Prostate gland (tissue), 2 donors: ENCODE data around the gene EIF5AL1.

Experiments used
- POLR2A ChIP-seq: fragments of 450-650 bp; IDR thresholded peaks from one replicate; pipeline ENCODE4 v1.6.1; 2016; ENCODE audit warnings: antibody characterized with exemption, mild to moderate bottlenecking
- POLR2AphosphoS5 ChIP-seq: sonication (generic); formaldehyde crosslinking; IDR thresholded peaks from one replicate; pipeline ENCODE4 v1.6.1; 2017; ENCODE audit warnings: antibody characterized with exemption
- TF ChIP-seq, protein P1 (sequence below), 4 experiments: fragments of 200-600 bp in 2 of 4; fragments of 450-650 bp in 2 of 4; sonication (generic) in 2 of 4; IDR thresholded peaks; 1 replicate in 3 of 4; 2 replicates in 1 of 4; pipeline ENCODE4 v1.5.1; 2016 to 2019; ENCODE audit warnings: antibody characterized with exemption in 4 of 4, mild to moderate bottlenecking in 2 of 4, moderate library complexity in 2 of 4

DNA sequence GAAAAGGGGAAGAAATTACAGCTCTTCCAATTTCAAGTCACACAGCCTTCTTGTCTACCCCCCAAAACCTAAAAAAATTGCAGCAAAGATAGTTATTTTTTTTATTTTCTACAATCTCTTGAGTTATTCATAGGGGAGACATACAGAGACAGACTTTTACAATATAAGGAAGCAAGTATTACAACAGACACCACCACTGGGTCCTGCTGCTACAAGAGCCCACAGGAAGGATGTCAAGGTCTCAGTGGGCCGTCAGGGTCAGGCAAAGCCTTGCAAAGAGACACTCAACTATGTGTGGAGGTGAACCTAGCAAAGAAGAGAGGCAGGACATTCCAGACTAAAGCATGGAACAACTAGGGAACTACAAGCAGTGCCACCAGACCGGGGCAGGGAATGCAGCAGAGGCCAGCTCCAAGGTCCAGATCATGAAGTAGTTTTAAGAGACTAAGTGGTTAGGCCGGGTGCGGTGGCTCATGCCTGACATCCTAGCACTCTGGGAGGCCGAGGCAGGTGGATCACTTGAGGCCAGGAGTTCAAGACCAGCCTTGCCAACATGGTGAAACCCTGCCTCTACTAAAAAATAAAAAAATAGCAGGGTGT, 38.7 kb upstream of the EIF5AL1 start:
- TF ChIP-seq, protein P1, sequence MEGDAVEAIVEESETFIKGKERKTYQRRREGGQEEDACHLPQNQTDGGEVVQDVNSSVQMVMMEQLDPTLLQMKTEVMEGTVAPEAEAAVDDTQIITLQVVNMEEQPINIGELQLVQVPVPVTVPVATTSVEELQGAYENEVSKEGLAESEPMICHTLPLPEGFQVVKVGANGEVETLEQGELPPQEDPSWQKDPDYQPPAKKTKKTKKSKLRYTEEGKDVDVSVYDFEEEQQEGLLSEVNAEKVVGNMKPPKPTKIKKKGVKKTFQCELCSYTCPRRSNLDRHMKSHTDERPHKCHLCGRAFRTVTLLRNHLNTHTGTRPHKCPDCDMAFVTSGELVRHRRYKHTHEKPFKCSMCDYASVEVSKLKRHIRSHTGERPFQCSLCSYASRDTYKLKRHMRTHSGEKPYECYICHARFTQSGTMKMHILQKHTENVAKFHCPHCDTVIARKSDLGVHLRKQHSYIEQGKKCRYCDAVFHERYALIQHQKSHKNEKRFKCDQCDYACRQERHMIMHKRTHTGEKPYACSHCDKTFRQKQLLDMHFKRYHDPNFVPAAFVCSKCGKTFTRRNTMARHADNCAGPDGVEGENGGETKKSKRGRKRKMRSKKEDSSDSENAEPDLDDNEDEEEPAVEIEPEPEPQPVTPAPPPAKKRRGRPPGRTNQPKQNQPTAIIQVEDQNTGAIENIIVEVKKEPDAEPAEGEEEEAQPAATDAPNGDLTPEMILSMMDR (IDR thresholded peaks at IDR 0.05): no peak
- TF ChIP-seq POLR2A (no peak), POLR2AphosphoS5 (no peak)
